Osteoblast (primary cell): ENCODE results near the gene SPAST. TPM values are rescaled to one million over a fixed set of nuclear protein-coding genes. Genes with fewer than 3 reads are reported as not detected.

Experiments used
- DNase-seq: peaks from one replicate; pipeline ENCODE4 v3.0.0; 2011; ENCODE audit warnings: low spot score, mixed read lengths; ENCODE audit not compliant: insufficient read length; ENCODE audit errors: missing footprints
- H2AFZ ChIP-seq: 2 replicates; pipeline ENCODE4 v1.6.0; 2011; ENCODE audit warnings: mild to moderate bottlenecking, low read length
- H3K27ac ChIP-seq: 2 replicates; pipeline ENCODE4 v1.5.1; 2011; ENCODE audit warnings: mild to moderate bottlenecking, low read depth, low read length, moderate library complexity
- H3K27me3 ChIP-seq: 2 replicates; pipeline ENCODE4 v1.6.0; 2012; ENCODE audit warnings: mild to moderate bottlenecking, control low read depth, inconsistent platforms, low read length, moderate library complexity; ENCODE audit not compliant: insufficient read depth
- H3K36me3 ChIP-seq: 2 replicates; pipeline ENCODE4 v1.5.1; 2011; ENCODE audit warnings: mild to moderate bottlenecking, low read length, control low read depth, moderate library complexity; ENCODE audit not compliant: insufficient read depth
- H3K4me1 ChIP-seq: 2 replicates; pipeline ENCODE4 v1.5.1; 2011; ENCODE audit warnings: mild to moderate bottlenecking, low read length, control low read depth, moderate library complexity; ENCODE audit not compliant: insufficient read depth
- H3K4me2 ChIP-seq: 2 replicates; pipeline ENCODE4 v1.6.0; 2011; ENCODE audit warnings: mild to moderate bottlenecking, low read length; ENCODE audit not compliant: insufficient read depth
- H3K4me3 ChIP-seq: fragments of 200-600 bp; sonication (generic); 3 replicates; pipeline ENCODE4 v1.5.1; 2012; ENCODE audit warnings: mild to moderate bottlenecking, low read length, inconsistent platforms; ENCODE audit not compliant: insufficient read depth
- H3K79me2 ChIP-seq: 2 replicates; pipeline ENCODE4 v1.6.0; 2012; ENCODE audit warnings: mild to moderate bottlenecking, low read length, control low read depth, inconsistent platforms; ENCODE audit not compliant: insufficient read depth
- H3K9me3 ChIP-seq: 2 replicates; pipeline ENCODE4 v1.5.1; 2011; ENCODE audit warnings: low read depth, low read length, control low read depth
- H4K20me1 ChIP-seq: 2 replicates; pipeline ENCODE4 v1.6.0; 2012; ENCODE audit warnings: mild to moderate bottlenecking, low read length, control low read depth; ENCODE audit not compliant: insufficient read depth
- total RNA-seq: library from RNA; depleted of rRNA; stranded (reverse); fragments of >200 nt; gene quantifications from 2 replicates; pipeline ENCODE4 v1.2.3, GENCODE V29; 2012
- TF ChIP-seq, protein P1 (sequence below): IDR thresholded peaks from 2 replicates; pipeline ENCODE4 v1.5.1; 2011; ENCODE audit warnings: mild to moderate bottlenecking, low read depth, low read length, moderate library complexity; ENCODE audit errors: extremely low read depth

Gene SPAST
- total RNA-seq, 1 donor: 31.5 TPM

DNA sequence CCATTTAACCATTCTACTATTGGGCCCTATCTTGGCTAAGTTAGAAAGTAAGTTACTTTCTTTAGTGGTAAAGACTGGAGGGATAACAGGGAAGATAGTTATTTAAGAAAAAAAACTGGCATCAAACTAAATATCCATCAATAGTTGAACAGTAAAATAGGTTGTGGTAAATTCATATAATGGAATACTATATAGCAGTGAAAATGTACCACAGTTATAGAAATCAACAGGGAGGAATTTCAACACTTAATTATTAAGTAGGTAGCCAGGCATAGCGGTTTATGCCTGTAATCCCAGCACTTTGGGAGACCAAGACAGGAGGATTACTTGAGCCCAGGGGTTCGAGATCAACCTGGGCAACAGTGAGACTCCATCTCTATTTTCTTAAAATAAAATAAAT is 3.1 kb upstream of the SPAST start:
- Histone ChIP-seq H3K27me3 (no peaks in the 10 kb centered on the region), H3K4me3 (no peak overlapping the region), H3K9me3 (no peaks in the 10 kb centered on the region), H2AFZ (no peak overlapping the region), H3K4me1 (peaks cover 11% of the 10 kb centered on the region), H3K36me3 (no peaks in the 10 kb centered on the region), H3K4me2 (no peak overlapping the region), H4K20me1 (no peaks in the 10 kb centered on the region), H3K79me2 (peaks cover 6% of the 10 kb centered on the region), H3K27ac (no peak overlapping the region)
- DNase-seq: no peak
- TF ChIP-seq, protein P1, sequence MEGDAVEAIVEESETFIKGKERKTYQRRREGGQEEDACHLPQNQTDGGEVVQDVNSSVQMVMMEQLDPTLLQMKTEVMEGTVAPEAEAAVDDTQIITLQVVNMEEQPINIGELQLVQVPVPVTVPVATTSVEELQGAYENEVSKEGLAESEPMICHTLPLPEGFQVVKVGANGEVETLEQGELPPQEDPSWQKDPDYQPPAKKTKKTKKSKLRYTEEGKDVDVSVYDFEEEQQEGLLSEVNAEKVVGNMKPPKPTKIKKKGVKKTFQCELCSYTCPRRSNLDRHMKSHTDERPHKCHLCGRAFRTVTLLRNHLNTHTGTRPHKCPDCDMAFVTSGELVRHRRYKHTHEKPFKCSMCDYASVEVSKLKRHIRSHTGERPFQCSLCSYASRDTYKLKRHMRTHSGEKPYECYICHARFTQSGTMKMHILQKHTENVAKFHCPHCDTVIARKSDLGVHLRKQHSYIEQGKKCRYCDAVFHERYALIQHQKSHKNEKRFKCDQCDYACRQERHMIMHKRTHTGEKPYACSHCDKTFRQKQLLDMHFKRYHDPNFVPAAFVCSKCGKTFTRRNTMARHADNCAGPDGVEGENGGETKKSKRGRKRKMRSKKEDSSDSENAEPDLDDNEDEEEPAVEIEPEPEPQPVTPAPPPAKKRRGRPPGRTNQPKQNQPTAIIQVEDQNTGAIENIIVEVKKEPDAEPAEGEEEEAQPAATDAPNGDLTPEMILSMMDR: no peak

DNA sequence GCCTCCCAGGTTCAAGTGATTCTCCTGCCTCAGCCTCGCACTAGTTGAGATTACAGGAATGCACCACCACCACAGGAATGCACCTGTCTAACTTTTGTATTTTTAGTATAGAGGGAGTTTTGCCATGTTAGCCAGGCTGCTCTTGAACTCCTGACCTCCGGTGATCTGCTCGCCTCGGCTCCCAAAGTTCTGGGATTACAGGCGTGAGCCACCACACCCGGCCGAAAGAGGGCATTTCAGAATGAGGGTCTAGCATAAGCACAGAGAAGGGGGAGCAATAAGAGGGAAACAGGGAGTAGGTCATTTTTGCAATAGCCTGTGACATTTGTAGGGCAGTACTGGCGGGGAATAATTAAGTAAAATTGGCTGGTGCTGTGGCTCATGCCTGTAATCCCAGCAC is 1.9 kb upstream of the SPAST start:
- H3K4me1 ChIP-seq: peaks cover 11% of the 10 kb centered on the region
- no peaks in the 10 kb centered on the region for H4K20me1 ChIP-seq
- no peak overlapping the region for H2AFZ ChIP-seq
- no peak overlapping the region for H3K27ac ChIP-seq
- no peak overlapping the region for H3K4me3 ChIP-seq
- TF ChIP-seq, protein P1: no peak
- H3K27me3 ChIP-seq: no peaks in the 10 kb centered on the region
- H3K79me2 ChIP-seq: peaks cover 12% of the 10 kb centered on the region
- DNase-seq: no peak
- H3K9me3 ChIP-seq: no peaks in the 10 kb centered on the region
- H3K4me2 ChIP-seq: no peak overlapping the region
- H3K36me3 ChIP-seq: no peaks in the 10 kb centered on the region

DNA sequence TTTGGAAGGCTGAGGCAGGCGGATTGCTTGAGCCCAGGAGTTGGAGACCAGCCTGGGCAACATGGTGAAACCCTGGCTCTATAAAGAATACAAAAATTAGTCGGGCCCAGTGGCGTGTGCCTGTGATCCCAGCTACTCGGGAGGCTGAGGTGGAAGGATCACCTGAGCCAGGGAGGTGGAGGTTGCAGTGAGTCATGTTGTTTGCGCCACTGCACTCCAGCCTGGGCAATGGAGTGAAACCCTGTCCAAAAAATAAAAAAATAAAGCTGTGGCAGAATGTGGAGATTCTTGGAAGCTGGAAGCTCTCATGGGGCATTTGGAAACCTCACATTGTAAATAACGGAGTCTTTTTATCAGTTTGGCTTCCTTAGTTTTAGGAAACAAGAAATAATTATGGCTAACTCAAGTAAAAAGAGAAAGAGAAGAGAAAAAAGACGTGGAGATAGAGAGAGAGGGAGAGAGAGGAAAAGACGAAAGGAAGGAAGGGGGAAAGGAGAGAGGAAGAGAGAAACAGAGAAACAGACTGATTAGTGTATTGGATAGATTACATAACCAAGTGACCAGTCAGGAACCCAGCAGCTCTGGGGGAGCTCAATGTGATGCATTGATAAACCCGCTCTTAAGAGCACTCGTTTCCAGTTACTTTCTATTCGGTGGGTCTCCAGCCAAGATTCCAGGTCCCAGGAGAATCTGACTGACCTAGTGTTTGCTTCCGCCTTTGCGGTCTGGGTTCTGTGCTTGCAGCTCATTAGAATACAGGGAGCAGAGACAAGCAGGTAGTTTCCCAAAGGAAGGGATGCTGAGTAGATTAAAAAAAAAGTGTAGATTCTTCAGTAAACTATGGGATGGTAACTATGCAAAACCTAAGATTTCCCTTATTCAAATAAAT is 1.1 kb upstream of the SPAST start:
- Histone ChIP-seq H3K36me3 (no peaks in the 10 kb centered on the region), H3K27me3 (no peaks in the 10 kb centered on the region), H4K20me1 (no peaks in the 10 kb centered on the region), H2AFZ (peak overlapping the region; percentile 99), H3K79me2 (peaks cover 14% of the 10 kb centered on the region), H3K4me2 (peak overlapping the region; percentile 85), H3K4me1 (peaks cover 11% of the 10 kb centered on the region), H3K4me3 (peak overlapping the region; percentile 87), H3K27ac (peak overlapping the region; percentile 29), H3K9me3 (no peaks in the 10 kb centered on the region)
- DNase-seq: peak; percentile 71
- TF ChIP-seq, protein P1: no peak

DNA sequence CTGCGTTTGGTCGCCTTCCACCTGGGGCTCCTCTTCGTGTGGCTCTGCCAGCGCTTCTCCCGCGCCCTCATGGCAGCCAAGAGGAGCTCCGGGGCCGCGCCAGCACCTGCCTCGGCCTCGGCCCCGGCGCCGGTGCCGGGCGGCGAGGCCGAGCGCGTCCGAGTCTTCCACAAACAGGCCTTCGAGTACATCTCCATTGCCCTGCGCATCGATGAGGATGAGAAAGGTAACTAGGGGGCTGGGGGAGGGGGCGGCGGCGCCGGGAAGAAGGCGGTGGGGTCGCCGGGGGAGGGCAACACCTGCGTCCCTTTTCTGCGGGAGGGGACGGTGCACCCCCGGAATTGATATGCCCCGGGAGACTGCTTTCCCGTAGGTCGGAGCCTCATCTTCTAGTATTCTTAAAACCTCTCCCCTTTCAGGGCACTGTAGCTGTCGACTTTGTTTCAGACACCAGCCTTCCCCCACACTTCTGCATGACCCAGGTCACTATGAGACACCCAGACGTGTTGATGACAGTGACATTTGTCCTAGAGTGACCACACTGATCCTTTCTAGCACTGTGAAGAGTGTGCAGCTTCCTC is 755 bp downstream of the SPAST start:
- TF ChIP-seq, protein P1: no peak
- peak overlapping the region; percentile 85 for H3K4me2 ChIP-seq
- DNase-seq: no peak
- H4K20me1 ChIP-seq: no peaks in the 10 kb centered on the region
- no peaks in the 10 kb centered on the region for H3K9me3 ChIP-seq
- peaks cover 11% of the 10 kb centered on the region for H3K4me1 ChIP-seq
- H3K79me2 ChIP-seq: peaks cover 14% of the 10 kb centered on the region
- H3K36me3 ChIP-seq: no peaks in the 10 kb centered on the region
- no peak overlapping the region for H3K27ac ChIP-seq
- peak overlapping the region; percentile 65 for H2AFZ ChIP-seq
- H3K4me3 ChIP-seq: peak overlapping the region; percentile 87
- H3K27me3 ChIP-seq: no peaks in the 10 kb centered on the region
